ENCODE measurements around the gene TMC1. TPM values are rescaled to one million over a fixed set of nuclear protein-coding genes. Genes with fewer than 3 reads are reported as not detected.
A peak's percentile ranks its signal among the peaks of the same experiment; 100 is the strongest.

Gene TMC1
- total RNA-seq, 1 experiment from 2014 or later, result not detected

DNA sequence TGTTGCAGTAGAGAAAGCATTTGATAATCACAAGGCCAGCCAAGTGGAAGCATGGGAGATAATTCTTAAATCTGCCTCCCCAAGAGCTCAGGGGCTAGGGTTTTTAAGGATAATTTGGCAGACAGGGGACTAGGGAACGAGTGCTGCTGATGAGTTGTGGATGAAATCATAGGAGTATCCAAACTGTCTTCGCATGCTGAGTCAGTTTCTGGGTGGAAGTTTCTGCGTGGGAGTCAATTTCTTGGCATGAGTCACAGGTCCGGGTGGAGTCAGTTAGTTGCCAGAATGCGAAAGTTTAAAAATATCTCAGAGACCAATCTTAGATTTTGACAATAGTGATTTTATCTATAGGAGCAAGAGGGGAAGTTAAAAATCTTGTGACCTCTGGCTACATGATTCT, 112.6 kb downstream of the TMC1 start:
- Mint-ChIP-seq H3K27ac (ENCODE audit: low read depth, unreplicated experiment) (no peak overlapping the region), H3K36me3 (ENCODE audit: insufficient read depth, unreplicated experiment) (no peaks in the 10 kb centered on the region), H3K9me3 (ENCODE audit: unreplicated experiment) (peaks cover 13% of the 10 kb centered on the region), H3K4me3 (ENCODE audit: unreplicated experiment) (no peak overlapping the region), H3K4me1 (ENCODE audit: insufficient read depth, unreplicated experiment) (no peaks in the 10 kb centered on the region), H3K27me3 (ENCODE audit: insufficient read depth, unreplicated experiment) (no peaks in the 10 kb centered on the region)
- DNase-seq (ENCODE audit: unreplicated experiment), result peak; percentile 41
- TF ChIP-seq CTCF (IDR thresholded peaks at IDR 0.05; ENCODE audit: unreplicated experiment), result no peak
- no TSS peak for BruUV-seq (replicated peaks)
- ChIA-PET POLR2A (interaction anchor here (1.3 kb wide), 1 partner anchor 11 kb away, joined by 3 read pairs; no protein-coding TSS in a partner anchor), CTCF (no interaction called here)
- intact Hi-C loops (cut with micrococcal nuclease), result no loop called here

GRCh38 chr9:72635197-72635596, 113.8 kb downstream of the TMC1 start:
- H3K4me1 Mint-ChIP-seq (ENCODE audit: insufficient read depth, unreplicated experiment), result no peaks in the 10 kb centered on the region
- no TSS peak for BruUV-seq (replicated peaks)
- ChIA-PET CTCF (interaction anchor here (0.9 kb wide), 1 partner anchor 8 kb away, joined by 4 read pairs; no protein-coding TSS in a partner anchor), POLR2A (no interaction called here)
- intact Hi-C loops (cut with micrococcal nuclease), result no loop called here
- H3K27me3 Mint-ChIP-seq (ENCODE audit: insufficient read depth, unreplicated experiment), result no peaks in the 10 kb centered on the region
- no peak for DNase-seq (ENCODE audit: unreplicated experiment)
- H3K36me3 Mint-ChIP-seq (ENCODE audit: insufficient read depth, unreplicated experiment), result no peaks in the 10 kb centered on the region
- H3K27ac Mint-ChIP-seq (ENCODE audit: low read depth, unreplicated experiment), result no peak overlapping the region
- no peak overlapping the region for H3K4me3 Mint-ChIP-seq (ENCODE audit: unreplicated experiment)
- no peak for TF ChIP-seq CTCF (IDR thresholded peaks at IDR 0.05; ENCODE audit: unreplicated experiment)
- H3K9me3 Mint-ChIP-seq (ENCODE audit: unreplicated experiment), result peaks cover 13% of the 10 kb centered on the region

DNA sequence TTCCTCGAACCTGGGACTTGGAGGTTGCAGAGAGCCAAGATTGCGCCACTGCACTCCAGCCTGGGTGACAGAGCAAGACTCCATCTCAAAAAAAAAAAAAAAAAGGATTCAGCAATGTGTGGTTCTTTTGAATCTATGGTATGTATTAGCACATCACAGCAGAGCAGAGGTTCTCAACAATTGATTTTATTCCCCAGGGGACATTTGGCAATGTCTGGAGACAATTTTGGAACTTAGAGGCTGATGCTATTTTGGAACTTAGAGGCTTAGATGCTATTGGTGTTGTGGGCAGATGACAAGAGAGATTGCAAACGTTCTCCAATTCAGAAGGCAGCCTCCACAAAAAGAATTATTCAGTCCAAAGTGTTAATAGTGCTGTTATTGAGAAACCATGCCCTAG, 115.2 kb downstream of the TMC1 start:
- ChIA-PET CTCF (interaction anchor here (0.5 to 1.2 kb wide), 2 partner anchors 346 to 433 kb away, joined by 3 to 6 read pairs; no protein-coding TSS in a partner anchor), POLR2A (interaction anchor here (1.0 kb wide), 1 partner anchor 9 kb away, joined by 3 read pairs; no protein-coding TSS in a partner anchor)
- no peak overlapping the region for H3K4me3 Mint-ChIP-seq (ENCODE audit: unreplicated experiment)
- H3K27ac Mint-ChIP-seq (ENCODE audit: low read depth, unreplicated experiment), result no peak overlapping the region
- H3K9me3 Mint-ChIP-seq (ENCODE audit: unreplicated experiment), result peaks cover 10% of the 10 kb centered on the region
- no TSS peak for BruUV-seq (replicated peaks)
- TF ChIP-seq CTCF (IDR thresholded peaks at IDR 0.05; ENCODE audit: unreplicated experiment), result no peak
- intact Hi-C loops (cut with micrococcal nuclease), result no loop called here
- H3K36me3 Mint-ChIP-seq (ENCODE audit: insufficient read depth, unreplicated experiment), result no peaks in the 10 kb centered on the region
- no peaks in the 10 kb centered on the region for H3K4me1 Mint-ChIP-seq (ENCODE audit: insufficient read depth, unreplicated experiment)
- DNase-seq (ENCODE audit: unreplicated experiment), result no peak
- no peaks in the 10 kb centered on the region for H3K27me3 Mint-ChIP-seq (ENCODE audit: insufficient read depth, unreplicated experiment)

- DNase-seq (ENCODE audit: unreplicated experiment), result no peak
- H3K27me3 Mint-ChIP-seq (ENCODE audit: insufficient read depth, unreplicated experiment), result no peaks in the 10 kb centered on the region
- H3K4me3 Mint-ChIP-seq (ENCODE audit: unreplicated experiment), result no peak overlapping the region
- ChIA-PET POLR2A (no interaction called here), CTCF (no interaction called here)
- intact Hi-C loops (cut with micrococcal nuclease), result no loop called here
- no TSS peak for BruUV-seq (replicated peaks)
- TF ChIP-seq CTCF (IDR thresholded peaks at IDR 0.05; ENCODE audit: unreplicated experiment), result no peak
- H3K36me3 Mint-ChIP-seq (ENCODE audit: insufficient read depth, unreplicated experiment), result no peaks in the 10 kb centered on the region
- no peaks in the 10 kb centered on the region for H3K9me3 Mint-ChIP-seq (ENCODE audit: unreplicated experiment)
- H3K4me1 Mint-ChIP-seq (ENCODE audit: insufficient read depth, unreplicated experiment), result no peaks in the 10 kb centered on the region
- no peak overlapping the region for H3K27ac Mint-ChIP-seq (ENCODE audit: low read depth, unreplicated experiment)
Measured at GRCh38 chr9:72643651-72644050, 122.2 kb downstream of the TMC1 start.
